Stimulated activated naive CD8-positive, alpha-beta T cell treated with anti-CD3 and anti-CD28 coated beads, Interleukin-15, Interleukin-2, amounts not matched to agents 100 ng/mL and 50 ng/mL, for 24 hours (primary cell): ENCODE results near the gene ASXL2.
A peak's percentile ranks its signal among the peaks of the same experiment; 100 is the strongest.
"Not testable (repeated sequence)": the region's sequence is repeated elsewhere in the genome, so short reads cannot be mapped to it uniquely, and the experiment has no call there.

Source experiments
- H3K27ac Mint-ChIP-seq: one replicate; pipeline ENCODE4 v1.8.0; 2021; ENCODE audit warnings: mild to moderate bottlenecking, mixed read lengths
- H3K27me3 Mint-ChIP-seq: one replicate; pipeline ENCODE4 v1.8.0; 2021; ENCODE audit warnings: mixed read lengths
- H3K36me3 Mint-ChIP-seq: one replicate; pipeline ENCODE4 v1.8.0; 2021; ENCODE audit warnings: low read depth, mixed read lengths
- H3K4me1 Mint-ChIP-seq: one replicate; pipeline ENCODE4 v1.8.0; 2021; ENCODE audit warnings: low read depth, mixed read lengths
- H3K4me3 Mint-ChIP-seq: one replicate; pipeline ENCODE4 v1.8.0; 2021; ENCODE audit warnings: mild to moderate bottlenecking, mixed read lengths
- H3K9me3 Mint-ChIP-seq: one replicate; pipeline ENCODE4 v1.8.0; 2021; ENCODE audit warnings: mixed read lengths

ASXL2 gene

DNA sequence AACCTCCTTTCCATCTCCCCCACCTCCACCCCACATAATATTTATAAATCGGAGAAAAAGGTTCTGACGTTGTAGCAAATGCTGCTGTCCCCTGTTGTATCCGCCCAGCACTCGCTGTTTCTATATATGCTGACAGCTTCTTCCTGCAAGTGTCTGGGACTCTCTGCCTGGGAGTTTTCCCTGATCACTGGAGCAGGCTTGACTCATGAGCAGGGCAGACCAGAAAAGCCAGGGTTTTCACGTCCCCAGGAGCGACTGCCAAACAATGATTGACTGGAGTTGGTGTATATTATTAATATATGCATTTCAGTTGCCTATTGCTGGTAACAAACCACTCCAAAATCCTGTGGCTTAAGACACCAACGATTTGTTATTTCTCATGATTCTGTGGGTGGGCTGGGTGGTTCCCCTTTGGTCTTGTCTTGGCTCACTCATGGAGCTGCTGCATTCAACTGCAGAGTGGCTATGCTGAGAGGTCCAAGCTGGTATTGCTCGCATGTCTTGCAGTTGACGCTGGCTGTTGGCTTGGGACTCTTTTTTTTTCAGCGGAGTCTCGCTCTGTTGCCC, 21.2 kb upstream of the ASXL2 start:
- H3K4me1 Mint-ChIP-seq = no peaks in the 10 kb centered on the region
- no peak overlapping the region for H3K27ac Mint-ChIP-seq
- no peak overlapping the region for H3K4me3 Mint-ChIP-seq
- H3K27me3 Mint-ChIP-seq = no peaks in the 10 kb centered on the region
- H3K9me3 Mint-ChIP-seq = no peaks in the 10 kb centered on the region
- H3K36me3 Mint-ChIP-seq = no peaks in the 10 kb centered on the region

DNA sequence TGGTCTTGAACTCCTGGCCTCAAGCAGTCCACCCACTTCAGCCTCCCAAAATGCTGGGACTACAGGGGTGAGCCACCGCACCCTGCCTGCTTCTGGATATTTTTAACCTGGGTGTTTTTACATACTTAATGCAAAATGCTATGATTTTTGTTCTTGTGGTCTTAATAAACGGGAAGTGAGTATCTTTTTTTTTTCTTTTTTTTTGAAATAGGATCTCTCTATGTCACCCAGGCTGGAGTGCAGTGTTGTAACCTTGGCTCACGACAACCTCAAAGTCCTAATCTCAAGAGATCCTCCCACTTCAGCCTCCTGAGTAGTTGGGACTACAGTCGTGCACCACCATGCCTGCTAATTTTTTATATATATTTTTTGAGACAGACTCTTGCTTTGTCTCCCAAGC, 19.2 kb upstream of the ASXL2 start:
- Mint-ChIP-seq H3K4me1 (no peaks in the 10 kb centered on the region), H3K27ac (no peak overlapping the region), H3K4me3 (no peak overlapping the region), H3K36me3 (no peaks in the 10 kb centered on the region), H3K27me3 (no peaks in the 10 kb centered on the region), H3K9me3 (no peaks in the 10 kb centered on the region)

DNA sequence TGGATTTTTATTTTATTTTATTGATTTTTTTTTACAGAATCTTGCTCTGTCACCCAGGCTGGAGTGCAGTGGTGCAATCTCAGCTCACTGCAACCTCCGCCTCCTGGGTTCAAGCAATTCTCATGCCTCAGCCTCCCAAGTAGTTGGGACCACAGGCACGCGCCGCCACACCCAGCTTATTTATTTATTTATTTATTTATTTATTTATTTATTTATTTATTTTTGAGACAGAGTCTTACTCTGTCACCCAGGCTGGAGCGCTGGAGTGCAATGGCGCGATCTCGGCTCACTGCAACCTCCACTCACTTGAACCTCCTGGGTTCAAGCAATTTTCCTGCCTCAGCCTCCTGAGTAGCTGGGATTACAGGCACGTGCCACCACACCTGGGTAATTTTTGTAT, 18.0 kb upstream of the ASXL2 start:
- not testable (repeated sequence) for H3K9me3 Mint-ChIP-seq, H3K4me1 Mint-ChIP-seq, H3K27ac Mint-ChIP-seq, H3K27me3 Mint-ChIP-seq, H3K36me3 Mint-ChIP-seq, H3K4me3 Mint-ChIP-seq

DNA sequence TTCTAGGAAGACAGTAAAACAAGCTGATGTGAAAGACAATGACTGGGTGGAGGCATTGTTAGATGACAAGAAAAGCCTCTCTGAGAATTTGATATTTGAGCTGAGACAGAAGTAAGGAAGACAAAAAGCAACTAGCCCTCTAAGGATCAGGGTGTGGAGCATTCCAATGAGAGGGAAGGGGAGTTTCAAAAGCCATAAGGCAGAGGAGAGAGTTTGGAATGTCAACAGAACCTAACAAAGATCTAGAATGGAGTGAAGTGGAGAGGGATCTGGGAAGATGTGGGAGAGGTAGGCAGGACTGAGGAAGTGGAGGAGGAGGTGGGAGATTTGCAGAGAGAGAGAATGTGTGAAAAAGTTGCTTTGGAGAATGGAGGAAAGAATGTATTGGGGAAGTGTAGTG, 17.3 kb upstream of the ASXL2 start:
- no peaks in the 10 kb centered on the region for H3K4me1 Mint-ChIP-seq
- H3K27me3 Mint-ChIP-seq = no peaks in the 10 kb centered on the region
- H3K36me3 Mint-ChIP-seq = no peaks in the 10 kb centered on the region
- H3K9me3 Mint-ChIP-seq = no peaks in the 10 kb centered on the region
- H3K4me3 Mint-ChIP-seq = no peak overlapping the region
- no peak overlapping the region for H3K27ac Mint-ChIP-seq

DNA sequence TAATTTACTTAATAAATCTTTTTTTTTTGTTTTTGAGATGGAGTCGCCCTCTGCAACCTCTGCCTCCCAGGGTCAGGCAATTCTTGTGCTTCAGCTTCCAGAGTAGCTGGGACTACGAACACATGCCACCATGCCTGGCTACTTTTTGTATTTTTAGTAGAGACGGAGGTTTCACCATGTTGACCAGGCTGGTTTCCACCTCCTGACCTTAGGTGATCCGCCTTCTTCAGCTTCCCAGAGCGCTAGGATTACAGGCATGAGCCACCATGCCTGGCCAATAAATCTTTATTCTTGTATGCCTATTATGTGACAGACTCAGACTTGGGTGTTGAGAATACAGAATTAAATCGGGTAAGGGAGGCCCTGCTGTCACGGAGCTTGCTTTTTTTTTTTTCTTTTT, 16.7 kb upstream of the ASXL2 start:
- no peak overlapping the region for H3K4me3 Mint-ChIP-seq
- no peaks in the 10 kb centered on the region for H3K9me3 Mint-ChIP-seq
- no peak overlapping the region for H3K27ac Mint-ChIP-seq
- no peaks in the 10 kb centered on the region for H3K4me1 Mint-ChIP-seq
- no peaks in the 10 kb centered on the region for H3K27me3 Mint-ChIP-seq
- no peaks in the 10 kb centered on the region for H3K36me3 Mint-ChIP-seq

DNA sequence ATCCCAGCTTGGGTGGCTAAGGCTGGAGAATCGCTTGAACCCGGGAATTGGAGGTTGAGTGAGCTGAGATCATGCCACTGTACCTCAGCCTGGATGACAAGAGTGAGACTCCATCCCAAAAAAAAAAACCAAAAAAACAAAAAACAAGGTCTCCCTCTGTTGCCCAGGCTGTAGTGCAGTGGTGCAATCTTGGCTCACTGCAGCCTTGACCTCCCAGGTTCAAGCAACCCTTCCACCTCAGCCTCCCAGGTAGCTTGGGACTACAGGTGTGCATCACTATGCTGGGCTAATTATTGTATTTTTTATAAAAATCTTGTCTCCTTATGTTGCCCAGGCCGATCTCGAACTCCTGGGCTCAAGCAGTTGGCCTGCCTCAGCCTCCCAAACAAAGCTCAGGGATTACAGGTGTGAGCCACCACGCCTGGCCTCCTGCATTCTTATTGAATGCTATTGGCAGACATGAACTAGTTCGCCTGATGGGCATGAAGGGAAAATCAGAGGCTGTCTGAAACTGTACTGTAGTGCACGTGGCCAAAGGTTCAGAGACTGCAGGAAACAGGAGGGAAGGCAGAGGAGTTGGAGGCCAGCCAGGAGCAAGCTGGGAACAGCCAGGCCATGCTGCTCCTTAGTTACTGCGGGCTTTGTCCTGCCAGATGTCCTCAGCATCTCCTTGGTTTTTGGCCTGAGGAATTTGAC, 16.0 kb upstream of the ASXL2 start:
- H3K4me3 Mint-ChIP-seq = no peak overlapping the region
- no peaks in the 10 kb centered on the region for H3K9me3 Mint-ChIP-seq
- no peaks in the 10 kb centered on the region for H3K4me1 Mint-ChIP-seq
- no peaks in the 10 kb centered on the region for H3K27me3 Mint-ChIP-seq
- no peak overlapping the region for H3K27ac Mint-ChIP-seq
- H3K36me3 Mint-ChIP-seq = no peaks in the 10 kb centered on the region

DNA sequence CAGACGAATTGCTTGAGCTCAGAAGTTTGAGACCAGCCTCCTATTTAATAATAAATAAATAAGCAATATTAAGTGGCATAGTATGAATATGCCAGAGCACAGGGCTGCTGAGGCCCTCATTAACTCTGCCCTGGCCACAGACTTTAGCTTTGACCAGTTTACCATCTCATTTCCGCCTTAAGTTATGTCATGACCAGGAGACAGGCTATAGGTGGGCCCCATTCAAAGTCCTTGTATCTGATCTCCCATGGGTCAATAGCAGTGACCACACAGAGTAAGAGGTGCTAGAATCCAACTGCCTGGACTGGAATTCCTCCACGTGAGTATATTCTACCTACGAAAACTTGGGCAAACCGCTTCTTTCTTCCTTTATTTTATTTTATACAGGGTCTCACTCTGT, 13.4 kb upstream of the ASXL2 start:
- no peaks in the 10 kb centered on the region for H3K4me1 Mint-ChIP-seq
- no peaks in the 10 kb centered on the region for H3K27me3 Mint-ChIP-seq
- H3K36me3 Mint-ChIP-seq = no peaks in the 10 kb centered on the region
- H3K9me3 Mint-ChIP-seq = no peaks in the 10 kb centered on the region
- no peak overlapping the region for H3K4me3 Mint-ChIP-seq
- no peak overlapping the region for H3K27ac Mint-ChIP-seq

DNA sequence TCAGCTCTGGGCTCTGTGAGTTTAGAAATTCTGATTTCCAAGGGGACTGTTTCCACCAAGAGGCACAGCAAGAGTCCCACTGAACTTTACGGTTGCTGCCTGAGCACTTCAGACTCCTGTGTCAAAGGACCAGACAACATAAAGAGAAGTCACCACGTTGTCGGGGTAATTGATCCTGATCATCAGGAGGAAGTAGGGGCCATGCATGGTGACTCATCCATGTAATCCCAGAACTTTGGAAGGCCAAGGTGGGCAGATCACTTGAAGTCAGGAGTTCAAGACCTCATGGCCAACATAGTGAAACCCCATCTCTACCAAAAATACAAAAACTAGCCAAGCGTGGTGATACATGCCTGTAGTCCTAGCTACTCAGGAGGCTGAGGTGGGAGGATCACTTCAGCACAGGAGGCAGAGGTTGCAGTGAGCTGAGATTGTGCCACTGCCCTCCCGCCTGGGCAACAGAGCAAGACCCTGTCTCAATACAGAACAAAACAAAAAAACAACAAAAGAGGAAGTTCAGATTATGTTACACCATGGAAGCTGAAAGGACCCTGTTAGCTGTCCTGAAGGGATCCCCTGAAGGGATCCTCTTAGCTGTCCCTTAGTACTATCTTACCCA, 9.4 kb upstream of the ASXL2 start:
- Mint-ChIP-seq H3K27ac (no peak overlapping the region), H3K4me3 (no peak overlapping the region), H3K36me3 (no peaks in the 10 kb centered on the region), H3K4me1 (no peaks in the 10 kb centered on the region), H3K27me3 (no peaks in the 10 kb centered on the region), H3K9me3 (no peaks in the 10 kb centered on the region)

DNA sequence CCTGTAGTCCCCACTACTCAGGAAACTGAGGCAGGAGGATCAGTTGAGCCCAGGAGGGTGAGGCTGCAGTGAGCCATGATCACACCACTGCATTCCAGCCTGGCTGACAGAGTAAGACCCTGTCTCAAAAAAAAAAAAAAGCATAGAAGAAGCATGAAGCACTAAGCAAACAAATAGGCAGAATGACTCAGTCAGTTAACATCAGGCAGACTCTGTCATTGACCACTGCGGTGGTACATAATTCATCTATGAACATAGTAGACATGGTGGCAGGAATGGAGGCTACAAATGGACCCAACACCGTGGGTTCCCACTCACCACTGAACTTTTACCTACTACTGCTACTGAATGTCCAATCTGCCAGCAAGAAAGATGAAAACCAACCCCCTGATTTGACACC, 7.6 kb upstream of the ASXL2 start:
- H3K4me3 Mint-ChIP-seq = no peak overlapping the region
- peaks cover 5% of the 10 kb centered on the region for H3K4me1 Mint-ChIP-seq
- no peaks in the 10 kb centered on the region for H3K36me3 Mint-ChIP-seq
- no peak overlapping the region for H3K27ac Mint-ChIP-seq
- no peaks in the 10 kb centered on the region for H3K9me3 Mint-ChIP-seq
- H3K27me3 Mint-ChIP-seq = no peaks in the 10 kb centered on the region

DNA sequence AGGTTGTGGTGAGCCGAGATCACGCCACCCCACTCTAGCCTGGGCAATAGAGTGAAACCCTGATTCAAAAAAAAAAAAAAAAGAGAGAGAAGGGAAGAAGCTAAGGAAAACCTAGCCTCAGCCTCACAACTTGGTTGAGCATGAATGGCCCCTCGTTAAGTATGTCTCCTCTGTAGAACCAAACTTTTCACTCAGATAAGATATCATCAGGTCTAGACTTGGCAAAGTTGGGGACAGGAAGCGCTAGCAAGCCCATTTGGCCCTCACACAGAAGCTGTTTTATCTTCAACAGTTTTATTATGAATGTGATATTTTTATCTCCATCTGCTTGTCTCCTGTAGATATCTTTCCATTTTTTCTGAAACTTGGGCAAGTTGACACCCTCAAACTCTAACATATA, 3.5 kb upstream of the ASXL2 start:
- no peaks in the 10 kb centered on the region for H3K9me3 Mint-ChIP-seq
- H3K27me3 Mint-ChIP-seq = no peaks in the 10 kb centered on the region
- H3K27ac Mint-ChIP-seq = no peak overlapping the region
- peaks cover 28% of the 10 kb centered on the region for H3K4me1 Mint-ChIP-seq
- H3K36me3 Mint-ChIP-seq = peaks cover 6% of the 10 kb centered on the region
- no peak overlapping the region for H3K4me3 Mint-ChIP-seq

DNA sequence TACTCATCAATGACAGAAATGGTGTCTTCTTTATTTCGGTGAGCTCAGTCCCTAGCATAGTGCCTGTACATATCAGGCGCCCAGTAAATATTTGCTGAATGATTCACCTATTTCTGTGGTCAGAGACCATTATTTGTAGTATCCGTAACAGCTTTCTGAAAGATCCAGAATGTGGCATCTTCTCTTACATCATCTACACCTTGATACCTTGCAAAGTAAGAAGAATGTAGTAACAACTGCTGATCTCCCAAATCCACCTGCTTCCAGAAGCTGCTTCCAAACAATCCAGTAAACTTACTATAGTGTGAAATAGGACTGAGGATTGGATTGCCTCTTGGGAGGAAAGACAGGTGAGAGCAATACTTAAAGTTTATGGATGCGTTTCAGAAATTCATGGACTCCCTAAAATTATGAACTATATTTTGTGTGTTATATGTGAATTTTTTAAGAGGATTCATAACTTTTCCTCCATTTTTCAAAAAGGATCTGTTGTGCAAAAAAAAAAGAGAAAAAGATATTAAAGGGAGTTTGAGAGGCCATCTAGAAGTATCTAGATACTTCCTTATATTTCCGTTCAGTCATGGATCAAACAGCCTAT, 945 bp upstream of the ASXL2 start:
- peaks cover 23% of the 10 kb centered on the region for H3K36me3 Mint-ChIP-seq
- peak overlapping the region; percentile 94 for H3K4me3 Mint-ChIP-seq
- peaks cover 47% of the 10 kb centered on the region for H3K4me1 Mint-ChIP-seq
- peak overlapping the region; percentile 93 for H3K27ac Mint-ChIP-seq
- H3K27me3 Mint-ChIP-seq = no peaks in the 10 kb centered on the region
- H3K9me3 Mint-ChIP-seq = no peaks in the 10 kb centered on the region

DNA sequence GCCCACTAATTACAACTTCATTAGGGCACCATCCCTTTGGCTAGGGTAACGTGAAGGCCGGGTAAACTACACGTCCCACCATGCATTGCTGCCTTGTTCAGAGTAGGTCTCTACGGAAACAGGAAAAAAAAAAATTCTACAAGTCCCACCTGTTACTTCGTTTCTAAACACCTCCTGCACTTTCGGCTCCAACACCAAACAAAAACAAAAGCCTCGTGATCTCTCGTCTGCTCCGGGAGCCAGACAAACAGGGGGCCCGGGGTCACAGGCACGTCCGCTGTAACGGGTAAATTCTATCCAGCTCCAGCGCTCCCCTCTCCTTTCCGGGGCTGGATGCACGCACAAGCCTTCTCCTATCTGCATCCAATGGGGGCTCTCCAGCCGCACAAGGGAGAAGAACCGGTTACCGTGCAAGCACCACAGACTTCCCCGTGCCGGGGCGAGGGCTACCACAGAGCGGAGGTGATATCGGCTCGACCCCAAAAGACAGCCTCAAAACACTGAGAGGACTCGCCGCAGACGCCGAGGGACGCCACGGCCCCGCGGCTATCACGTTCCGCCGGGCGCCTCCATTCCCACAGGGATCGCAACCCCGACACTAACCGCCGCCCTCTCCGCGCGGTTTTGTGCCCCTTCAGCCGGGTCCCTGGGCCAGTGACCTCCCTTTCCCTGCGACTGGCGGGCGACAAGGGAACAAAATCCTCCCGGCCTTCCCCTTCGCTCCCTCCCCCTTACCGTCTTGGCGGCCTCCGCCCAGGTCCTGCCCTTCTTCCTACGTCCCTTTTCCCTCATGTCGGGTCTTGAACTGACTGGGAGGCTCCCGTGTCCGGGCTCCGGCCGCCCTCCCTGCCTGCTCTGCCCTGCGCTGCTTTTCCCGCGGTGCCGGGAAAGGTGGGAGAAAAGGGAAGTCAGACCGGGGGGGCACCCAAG, 591 bp downstream of the ASXL2 start:
- Mint-ChIP-seq H3K27ac (peak overlapping the region; percentile 93), H3K9me3 (no peaks in the 10 kb centered on the region), H3K27me3 (no peaks in the 10 kb centered on the region), H3K4me3 (peak overlapping the region; percentile 94), H3K36me3 (peaks cover 29% of the 10 kb centered on the region), H3K4me1 (peaks cover 57% of the 10 kb centered on the region)

DNA sequence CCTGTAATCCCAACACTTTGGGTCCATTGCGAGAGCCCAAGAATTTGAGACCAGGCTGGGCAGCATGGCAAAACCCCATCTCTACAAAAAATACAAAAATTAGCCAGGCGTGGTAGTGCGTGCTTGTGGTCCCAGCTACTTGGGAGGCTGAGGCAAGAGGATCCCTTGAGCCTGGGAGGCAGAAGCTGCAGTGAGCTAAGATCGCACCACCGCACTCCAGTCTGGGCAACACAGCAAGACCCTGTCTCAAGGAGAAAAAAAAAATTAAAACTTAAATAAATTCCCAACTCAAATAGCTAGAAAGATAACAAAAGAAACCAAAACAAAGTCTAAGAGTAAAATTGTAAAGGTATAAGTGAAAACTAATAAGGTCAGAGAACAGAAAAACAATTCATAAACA, 6.2 kb downstream of the ASXL2 start:
- Mint-ChIP-seq H3K9me3 (no peaks in the 10 kb centered on the region), H3K27me3 (no peaks in the 10 kb centered on the region), H3K4me1 (peaks cover 49% of the 10 kb centered on the region), H3K27ac (no peak overlapping the region), H3K36me3 (peaks cover 50% of the 10 kb centered on the region), H3K4me3 (no peak overlapping the region)

DNA sequence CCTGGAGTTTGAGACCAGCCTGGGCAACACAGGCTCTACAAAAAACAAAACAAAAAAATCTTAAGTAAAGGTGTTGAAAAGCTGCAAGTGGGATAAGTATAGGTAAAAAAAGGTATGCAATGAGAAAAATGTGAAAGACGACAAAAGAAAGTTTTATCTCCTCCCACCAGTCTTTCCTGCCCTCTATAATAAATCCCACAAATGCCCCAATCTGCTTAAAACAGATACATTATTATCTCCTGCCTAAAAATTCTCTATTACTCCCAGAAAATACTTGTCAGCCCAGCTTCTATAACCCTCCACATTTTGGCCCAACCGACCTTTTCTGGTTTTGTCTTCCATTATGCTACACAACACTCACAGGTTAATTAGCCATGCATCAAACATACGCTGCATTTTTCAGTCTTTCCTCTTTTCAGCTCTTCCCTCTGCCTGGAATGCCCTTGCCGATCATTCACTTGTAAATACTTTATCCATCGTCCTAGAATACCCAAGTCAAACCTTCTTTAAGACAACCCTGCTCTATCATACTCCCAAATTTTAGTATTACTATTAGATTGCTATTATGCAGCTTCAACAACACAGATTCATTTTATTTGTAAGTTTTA, 10.8 kb downstream of the ASXL2 start:
- Mint-ChIP-seq H3K27me3 (no peaks in the 10 kb centered on the region), H3K4me3 (no peak overlapping the region), H3K9me3 (no peaks in the 10 kb centered on the region), H3K36me3 (peaks cover 36% of the 10 kb centered on the region), H3K4me1 (peaks cover 30% of the 10 kb centered on the region), H3K27ac (no peak overlapping the region)
